ENCODE results near the gene WDR37. TPM values are rescaled to one million over a fixed set of nuclear protein-coding genes. Genes with fewer than 3 reads are reported as not detected.

The WDR37 gene
- total RNA-seq, 1 experiment from 2014 or later = 9.6 TPM

GRCh38 chr10:1174022-1174421 lies 117.8 kb downstream of the WDR37 start:
- BruUV-seq (replicated peaks) = no TSS peak
- H3K4me3 ChIP-seq (ENCODE audit: low read depth in 2 of 2, low read length in 2 of 2) = no peak overlapping the region
- POLR2A ChIA-PET = no interaction called here
- in situ Hi-C loops (cut with HindIII; ENCODE audit: low pct_unique_long_range_greater_than_20kb, low sequenced_read_pairs) = no loop called here
- CTCF ChIA-PET = no interaction called here
- DNase-seq (ENCODE audit: low read depth, low spot score) = no peak
- intact Hi-C loops (cut with micrococcal nuclease; ENCODE audit: unreplicated experiment) = no loop called here
- no peaks in the 10 kb centered on the region for H3K9me3 ChIP-seq (ENCODE audit: control insufficient read depth, insufficient read depth, low read depth, low read length)
- H3K27ac ChIP-seq (ENCODE audit: low read length) = no peak overlapping the region
- no peaks in the 10 kb centered on the region for H3K36me3 ChIP-seq (ENCODE audit: control insufficient read depth, insufficient read depth, low read length)
- H3K4me1 ChIP-seq (ENCODE audit: control insufficient read depth, insufficient read depth, low read length) = no peaks in the 10 kb centered on the region
- ATAC-seq = no peak
- TF ChIP-seq TCF7L2 (IDR thresholded peaks at IDR 0.05; ENCODE audit: low read depth, low read length) (no peak), CTCF (IDR thresholded peaks at IDR 0.05) (no peak), SIN3A (IDR thresholded peaks at IDR 0.05; ENCODE audit: borderline replicate concordance, insufficient read depth, low read depth, low read length) (no peak), POLR2AphosphoS5 (IDR thresholded peaks at IDR 0.05; ENCODE audit: low read depth, low read length) (no peak), REST (IDR thresholded peaks at IDR 0.05; ENCODE audit: insufficient read depth in 1 of 2, low read depth in 2 of 2, low read length in 1 of 2) (no peak)
- H3K27me3 ChIP-seq (ENCODE audit: control insufficient read depth, insufficient read depth, low read length) = no peaks in the 10 kb centered on the region

GRCh38 chr10:1175956-1176565 lies 119.9 kb downstream of the WDR37 start:
- no peak for TF ChIP-seq REST (IDR thresholded peaks at IDR 0.05; ENCODE audit: insufficient read depth in 1 of 2, low read depth in 2 of 2, low read length in 1 of 2)
- no peak for TF ChIP-seq SIN3A (IDR thresholded peaks at IDR 0.05; ENCODE audit: borderline replicate concordance, insufficient read depth, low read depth, low read length)
- no peak for TF ChIP-seq TCF7L2 (IDR thresholded peaks at IDR 0.05; ENCODE audit: low read depth, low read length)
- TF ChIP-seq POLR2AphosphoS5 (IDR thresholded peaks at IDR 0.05; ENCODE audit: low read depth, low read length) = no peak
- no peak for TF ChIP-seq CTCF (IDR thresholded peaks at IDR 0.05)
- DNase-seq (ENCODE audit: low read depth, low spot score) (no peak), ATAC-seq (no peak)
- no peak overlapping the region for H3K27ac ChIP-seq (ENCODE audit: low read length)
- in situ Hi-C loops (cut with HindIII; ENCODE audit: low pct_unique_long_range_greater_than_20kb, low sequenced_read_pairs) = no loop called here
- ChIA-PET POLR2A (no interaction called here), CTCF (no interaction called here)
- no peaks in the 10 kb centered on the region for H3K36me3 ChIP-seq (ENCODE audit: control insufficient read depth, insufficient read depth, low read length)
- no peaks in the 10 kb centered on the region for H3K9me3 ChIP-seq (ENCODE audit: control insufficient read depth, insufficient read depth, low read depth, low read length)
- H3K4me1 ChIP-seq (ENCODE audit: control insufficient read depth, insufficient read depth, low read length) = no peaks in the 10 kb centered on the region
- intact Hi-C loops (cut with micrococcal nuclease; ENCODE audit: unreplicated experiment) = no loop called here
- H3K27me3 ChIP-seq (ENCODE audit: control insufficient read depth, insufficient read depth, low read length) = no peaks in the 10 kb centered on the region
- no peak overlapping the region for H3K4me3 ChIP-seq (ENCODE audit: low read depth in 2 of 2, low read length in 2 of 2)
- no TSS peak for BruUV-seq (replicated peaks)
